HepG2 (cell line): ENCODE measurements around the gene JMJD8. TPM values are rescaled to one million over a fixed set of nuclear protein-coding genes. Genes with fewer than 3 reads are reported as not detected.
A peak's percentile ranks its signal among the peaks of the same experiment; 100 is the strongest.

Experiments
- AGO1 ChIP-seq: fragments of 200-400 bp; formaldehyde crosslinking; IDR thresholded peaks from 2 replicates; pipeline ENCODE4 v1.6.1; 2017; ENCODE audit warnings: mild to moderate bottlenecking, low read depth, low read length, moderate library complexity; ENCODE audit not compliant: poor library complexity, severe bottlenecking
- AKAP8 ChIP-seq: sonication (generic); formaldehyde crosslinking; IDR thresholded peaks from 2 replicates; pipeline ENCODE4 v1.5.1; 2020; ENCODE audit warnings: mild to moderate bottlenecking, missing genetic modification reagents
- ARNT ChIP-seq: fragments of 450-650 bp; IDR thresholded peaks from 2 replicates; pipeline ENCODE4 v1.6.1; 2017
- ATRX ChIP-seq: sonication (generic); formaldehyde crosslinking; IDR thresholded peaks from 2 replicates; pipeline ENCODE4 v1.4.0; 2020; ENCODE audit warnings: missing genetic modification reagents, borderline replicate concordance
- BORCS8-MEF2B ChIP-seq: sonication (generic); formaldehyde crosslinking; IDR thresholded peaks from 2 replicates; pipeline ENCODE4 v1.8.0; 2022; ENCODE audit warnings: mild to moderate bottlenecking, missing genetic modification reagents
- BRD4 ChIP-seq: sonication (generic); formaldehyde crosslinking; IDR thresholded peaks from 2 replicates; pipeline ENCODE4 v1.4.0; 2020; ENCODE audit warnings: missing genetic modification reagents
- DNMT1 ChIP-seq: sonication (generic); formaldehyde crosslinking; IDR thresholded peaks from 2 replicates; pipeline ENCODE4 v1.5.1; 2020; ENCODE audit warnings: mild to moderate bottlenecking, missing genetic modification reagents
- JUND ChIP-seq: sonication (generic); formaldehyde crosslinking; IDR thresholded peaks from 2 replicates; pipeline ENCODE4 v1.8.0; 2022; ENCODE audit warnings: mild to moderate bottlenecking, missing genetic modification reagents
- KDM1A ChIP-seq: IDR thresholded peaks from 2 replicates; pipeline ENCODE4 v1.6.1; 2016; ENCODE audit warnings: missing compliant biosample characterization
- KLF11 ChIP-seq: IDR thresholded peaks from 2 replicates; pipeline ENCODE4 v1.6.1; 2016; ENCODE audit warnings: missing compliant biosample characterization
- MXI1 ChIP-seq: IDR thresholded peaks from 3 replicates; pipeline ENCODE4 v1.6.1; 2012; ENCODE audit warnings: low read depth, low read length, inconsistent platforms, borderline replicate concordance
- POLR2A ChIP-seq, 2 experiments: IDR thresholded peaks; 2 replicates each; pipeline ENCODE4 v1.6.1; 2011; ENCODE audit warnings: low read depth in 2 of 2, low read length in 2 of 2, mild to moderate bottlenecking in 1 of 2, moderate library complexity in 1 of 2; ENCODE audit not compliant: insufficient read depth in 1 of 2
- PTBP1 ChIP-seq: fragments of 200-400 bp; formaldehyde crosslinking; IDR thresholded peaks from 2 replicates; pipeline ENCODE4 v1.6.1; 2018; ENCODE audit warnings: low read length, low read depth; ENCODE audit not compliant: poor library complexity, severe bottlenecking
- RBM22 ChIP-seq: fragments of 200-400 bp; formaldehyde crosslinking; optimal IDR thresholded peaks from 2 replicates; pipeline ENCODE3; 2017; ENCODE audit warnings: mild to moderate bottlenecking, low read length, moderate library complexity
- SALL1 ChIP-seq: sonication (generic); formaldehyde crosslinking; IDR thresholded peaks from 2 replicates; pipeline ENCODE4 v1.8.0; 2022; ENCODE audit warnings: mild to moderate bottlenecking, missing genetic modification reagents
- SIN3B ChIP-seq: fragments of 150-350 bp; IDR thresholded peaks from 2 replicates; pipeline ENCODE4 v1.6.1; 2014; ENCODE audit warnings: low read length
- SKI ChIP-seq: fragments of 450-650 bp; IDR thresholded peaks from one replicate; pipeline ENCODE4 v1.6.1; 2018; ENCODE audit warnings: mild to moderate bottlenecking; ENCODE audit not compliant: partially characterized antibody
- TAF15 ChIP-seq: fragments of 200-400 bp; formaldehyde crosslinking; IDR thresholded peaks from one replicate; pipeline ENCODE4 v1.6.1; 2018; ENCODE audit warnings: mild to moderate bottlenecking, low read depth, low read length; ENCODE audit not compliant: poor library complexity, severe bottlenecking
- ZBTB7A ChIP-seq: sonication (generic); formaldehyde crosslinking; IDR thresholded peaks from 2 replicates; pipeline ENCODE4 v1.8.0; 2022; ENCODE audit warnings: mild to moderate bottlenecking, missing genetic modification reagents
- ZNF33B ChIP-seq: sonication (generic); formaldehyde crosslinking; IDR thresholded peaks from 2 replicates; pipeline ENCODE4 v1.5.1; 2020; ENCODE audit warnings: mild to moderate bottlenecking, missing genetic modification reagents
- ZNF530 ChIP-seq: sonication (generic); formaldehyde crosslinking; IDR thresholded peaks from 2 replicates; pipeline ENCODE4 v1.5.0; 2020; ENCODE audit warnings: low read depth, mild to moderate bottlenecking, missing genetic modification reagents
- ZNF709 ChIP-seq: sonication (generic); formaldehyde crosslinking; IDR thresholded peaks from 2 replicates; pipeline ENCODE4 v1.5.0; 2020; ENCODE audit warnings: mild to moderate bottlenecking, missing genetic modification reagents
- polyA plus RNA-seq, 8 experiments: library from polyadenylated mRNA; depleted of rRNA in 3 of 8; stranded (reverse) in 7 of 8; unstranded in 1 of 8; fragments of >200 nt; fragmentation: Illumina TruSeq in 4 of 8; extraction: Trizol in 4 of 8; gene quantifications; 2 replicates each; pipeline versions ENCODE4 v1.2.1 to v1.2.3, GENCODE V29; 2011 to 2016; ENCODE audit warnings: low read depth in 4 of 8, missing spikeins in 1 of 8, mixed read lengths in 1 of 8; ENCODE audit not compliant: insufficient read depth in 1 of 8
- total RNA-seq, 5 experiments: library from RNA; depleted of rRNA; stranded (reverse); fragments of >200 nt; fragmentation: Illumina TruSeq; extraction: Trizol; gene quantifications; 2 replicates each; pipeline ENCODE4 v1.2.3, GENCODE V29; 2016; ENCODE audit warnings: low read depth in 1 of 5
- TF ChIP-seq, protein P1 (sequence below): sonication (generic); formaldehyde crosslinking; IDR thresholded peaks from 2 replicates; pipeline ENCODE4 v1.5.1; 2020; ENCODE audit warnings: missing genetic modification reagents, mild to moderate bottlenecking, borderline replicate concordance
- TF ChIP-seq, protein P2 (sequence below): sonication (generic); formaldehyde crosslinking; IDR thresholded peaks from 2 replicates; pipeline ENCODE4 v1.4.0; 2020; ENCODE audit warnings: missing genetic modification reagents

JMJD8 gene
- total and polyA plus RNA-seq, 2 of the 13 experiments (the other 11 are each of a cell fraction or from before 2014, with no cell fraction given) = 2.6 to 11.8 TPM

DNA sequence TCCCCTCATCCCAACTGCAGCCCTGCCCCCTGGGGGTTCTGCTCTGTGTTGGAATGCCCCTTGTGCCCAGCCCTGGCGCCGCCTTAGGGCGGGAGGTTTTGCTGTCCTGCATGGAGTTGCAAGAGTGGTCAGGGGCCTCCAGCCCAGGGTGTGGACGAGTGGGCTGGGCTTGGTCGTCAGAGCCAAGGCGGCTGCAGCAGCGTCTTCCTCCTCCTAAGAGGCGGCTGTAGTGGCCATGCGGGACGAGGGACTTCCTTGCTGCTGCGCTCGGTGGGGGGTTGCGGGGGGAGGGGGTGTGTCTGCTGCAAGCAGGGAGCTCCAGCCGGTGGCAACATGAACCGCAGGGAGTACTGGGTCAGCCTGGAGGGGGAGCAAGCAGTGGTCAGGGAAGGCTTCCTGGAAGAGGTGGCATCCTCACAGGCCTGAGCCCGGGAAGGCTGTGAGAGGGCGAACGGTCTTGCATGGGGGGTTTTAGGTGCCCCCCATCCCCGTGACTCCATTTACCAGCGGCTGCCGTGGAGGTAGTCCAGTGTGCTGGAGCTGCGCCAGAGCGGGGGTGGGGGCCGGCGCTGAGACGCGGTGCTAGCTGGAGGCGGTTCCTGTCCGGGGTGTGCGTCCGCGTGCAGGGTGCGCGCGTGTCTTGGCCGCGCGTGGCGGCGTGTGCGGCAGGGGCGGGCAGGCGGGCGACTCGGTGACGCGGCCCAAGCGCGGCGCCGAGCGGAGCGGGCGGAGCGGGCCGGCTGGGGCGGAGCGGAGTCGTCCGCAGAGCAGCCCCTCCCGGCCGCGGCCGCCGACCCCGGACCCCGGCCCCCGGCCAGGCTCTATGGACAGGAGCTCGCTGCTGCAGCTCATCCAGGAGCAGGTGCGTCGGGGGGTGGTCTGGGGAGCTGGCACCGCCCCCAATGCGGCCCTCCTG is 8.9 kb downstream of the JMJD8 start, which contains the start of gene RHBDL1 (continued):
- TF ChIP-seq AGO1 = peak; percentile 91
- no peak for TF ChIP-seq MXI1
- TF ChIP-seq SALL1 = peak; percentile 36
- TF ChIP-seq, protein P1, sequence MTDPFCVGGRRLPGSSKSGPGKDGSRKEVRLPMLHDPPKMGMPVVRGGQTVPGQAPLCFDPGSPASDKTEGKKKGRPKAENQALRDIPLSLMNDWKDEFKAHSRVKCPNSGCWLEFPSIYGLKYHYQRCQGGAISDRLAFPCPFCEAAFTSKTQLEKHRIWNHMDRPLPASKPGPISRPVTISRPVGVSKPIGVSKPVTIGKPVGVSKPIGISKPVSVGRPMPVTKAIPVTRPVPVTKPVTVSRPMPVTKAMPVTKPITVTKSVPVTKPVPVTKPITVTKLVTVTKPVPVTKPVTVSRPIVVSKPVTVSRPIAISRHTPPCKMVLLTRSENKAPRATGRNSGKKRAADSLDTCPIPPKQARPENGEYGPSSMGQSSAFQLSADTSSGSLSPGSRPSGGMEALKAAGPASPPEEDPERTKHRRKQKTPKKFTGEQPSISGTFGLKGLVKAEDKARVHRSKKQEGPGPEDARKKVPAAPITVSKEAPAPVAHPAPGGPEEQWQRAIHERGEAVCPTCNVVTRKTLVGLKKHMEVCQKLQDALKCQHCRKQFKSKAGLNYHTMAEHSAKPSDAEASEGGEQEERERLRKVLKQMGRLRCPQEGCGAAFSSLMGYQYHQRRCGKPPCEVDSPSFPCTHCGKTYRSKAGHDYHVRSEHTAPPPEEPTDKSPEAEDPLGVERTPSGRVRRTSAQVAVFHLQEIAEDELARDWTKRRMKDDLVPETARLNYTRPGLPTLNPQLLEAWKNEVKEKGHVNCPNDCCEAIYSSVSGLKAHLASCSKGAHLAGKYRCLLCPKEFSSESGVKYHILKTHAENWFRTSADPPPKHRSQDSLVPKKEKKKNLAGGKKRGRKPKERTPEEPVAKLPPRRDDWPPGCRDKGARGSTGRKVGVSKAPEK (CRISPR knock-in tag) = no peak
- TF ChIP-seq TAF15 = peak; percentile 51
- peak in 1 of 2 experiments; percentile 50; a peak in 1 of 4 replicates for TF ChIP-seq POLR2A (IDR thresholded peaks at IDR 0.05; ENCODE audit: insufficient read depth in 1 of 2, low read depth in 2 of 2, low read length in 2 of 2)
- TF ChIP-seq KDM1A (CRISPR knock-in tag) = 0 out of 2 replicates have a peak, but pooled peaks have one; percentile 17
- 0 out of 2 replicates have a peak, but pooled peaks have one; percentile 22 for TF ChIP-seq BRD4 (CRISPR knock-in tag)
- TF ChIP-seq ZNF530 (CRISPR knock-in tag) = no peak
- TF ChIP-seq ZNF709 (CRISPR knock-in tag) = no peak
- TF ChIP-seq, protein P2, sequence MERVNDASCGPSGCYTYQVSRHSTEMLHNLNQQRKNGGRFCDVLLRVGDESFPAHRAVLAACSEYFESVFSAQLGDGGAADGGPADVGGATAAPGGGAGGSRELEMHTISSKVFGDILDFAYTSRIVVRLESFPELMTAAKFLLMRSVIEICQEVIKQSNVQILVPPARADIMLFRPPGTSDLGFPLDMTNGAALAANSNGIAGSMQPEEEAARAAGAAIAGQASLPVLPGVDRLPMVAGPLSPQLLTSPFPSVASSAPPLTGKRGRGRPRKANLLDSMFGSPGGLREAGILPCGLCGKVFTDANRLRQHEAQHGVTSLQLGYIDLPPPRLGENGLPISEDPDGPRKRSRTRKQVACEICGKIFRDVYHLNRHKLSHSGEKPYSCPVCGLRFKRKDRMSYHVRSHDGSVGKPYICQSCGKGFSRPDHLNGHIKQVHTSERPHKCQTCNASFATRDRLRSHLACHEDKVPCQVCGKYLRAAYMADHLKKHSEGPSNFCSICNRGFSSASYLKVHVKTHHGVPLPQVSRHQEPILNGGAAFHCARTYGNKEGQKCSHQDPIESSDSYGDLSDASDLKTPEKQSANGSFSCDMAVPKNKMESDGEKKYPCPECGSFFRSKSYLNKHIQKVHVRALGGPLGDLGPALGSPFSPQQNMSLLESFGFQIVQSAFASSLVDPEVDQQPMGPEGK (CRISPR knock-in tag) = peak; percentile 49; the same call in 1 of the 2 replicates
- peak; percentile 86 for TF ChIP-seq RBM22
- no peak for TF ChIP-seq ZNF33B (CRISPR knock-in tag)
- TF ChIP-seq SIN3B = no peak
- TF ChIP-seq BORCS8-MEF2B (CRISPR knock-in tag) = peak; percentile 39; the same call in 1 of the 2 replicates
- no peak for TF ChIP-seq ARNT
- no peak for TF ChIP-seq SKI
- no peak for TF ChIP-seq PTBP1
- no peak for TF ChIP-seq ZBTB7A (CRISPR knock-in tag)
- TF ChIP-seq ATRX (CRISPR knock-in tag) = no peak
- TF ChIP-seq DNMT1 = no peak
- TF ChIP-seq KLF11 (CRISPR knock-in tag) = no peak
- peak; percentile 57 for TF ChIP-seq JUND (CRISPR knock-in tag)
- peak; percentile 96 for TF ChIP-seq AKAP8 (CRISPR knock-in tag)
